ENCODE data around the gene POMC. TPM values are rescaled to one million over a fixed set of nuclear protein-coding genes. Genes with fewer than 3 reads are reported as not detected.

The POMC gene
- total and polyA plus RNA-seq, 2 of the 8 experiments (the other 6 are each of a cell fraction or from before 2014, with no cell fraction given): 1.7 to 4.7 TPM

DNA sequence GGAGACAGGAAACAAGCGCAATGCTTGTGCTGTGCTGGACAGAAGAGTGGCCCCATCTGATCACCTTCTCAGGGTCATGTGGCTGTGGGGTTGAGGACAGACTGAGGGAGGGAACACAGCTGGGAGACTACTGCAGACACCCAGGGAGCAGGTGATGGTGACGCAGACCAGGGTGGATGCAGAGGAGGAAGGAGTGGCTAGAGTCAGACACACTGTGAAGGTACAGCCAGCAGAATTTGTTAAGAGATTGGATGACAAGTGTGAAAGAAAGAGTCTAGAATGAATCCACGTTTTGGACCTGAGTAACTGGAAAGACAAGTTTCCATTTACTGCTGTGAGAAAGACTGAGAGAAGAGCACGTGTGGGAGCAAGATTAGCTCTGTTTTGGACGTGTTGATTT is 15.9 kb upstream of the POMC start:
- Histone ChIP-seq H2AFZ (ENCODE audit: low read length) (no peak overlapping the region), H2BK20ac (ENCODE audit: low read length) (no peak overlapping the region), H3K79me2 (ENCODE audit: control insufficient read depth in 1 of 2, insufficient read depth in 2 of 2, low read length in 2 of 2) (no peaks in the 10 kb centered on the region), H3K27me3 (replicated peaks in 1 of 4; ENCODE audit: control insufficient read depth in 3 of 4, extremely low read depth in 1 of 4, insufficient read depth in 3 of 4, low read length in 3 of 4) (no peaks in the 10 kb centered on the region), H4K20me1 (replicated peaks in 1 of 2; ENCODE audit: control insufficient read depth in 1 of 2, insufficient read depth in 2 of 2, low read length in 2 of 2) (no peaks in the 10 kb centered on the region), H3K79me1 (ENCODE audit: low read depth, low read length) (no peaks in the 10 kb centered on the region), H3K4me3 (ENCODE audit: extremely low read depth in 1 of 4, insufficient read depth in 2 of 4, low read depth in 3 of 4, low read length in 4 of 4) (no peak overlapping the region), H3K14ac (ENCODE audit: insufficient read length) (no peak overlapping the region), H3K23me2 (ENCODE audit: low read depth, low read length) (no peaks in the 10 kb centered on the region), H2BK15ac (ENCODE audit: low read length) (no peak overlapping the region), H2BK12ac (ENCODE audit: low read depth, low read length) (no peak overlapping the region), H3K23ac (ENCODE audit: insufficient read length) (no peak overlapping the region), H3K4me1 (replicated peaks in 1 of 4; ENCODE audit: control insufficient read depth in 3 of 4, insufficient read depth in 4 of 4, low read length in 3 of 4) (no peaks in the 10 kb centered on the region), H3K4ac (replicated peaks; ENCODE audit: insufficient read length, low read depth, low read length) (no peak overlapping the region), H2AK5ac (ENCODE audit: low read depth, low read length) (no peak overlapping the region), H3K56ac (replicated peaks; ENCODE audit: insufficient read length, low read depth, low read length) (no peak overlapping the region), H4K8ac (ENCODE audit: extremely low read depth, insufficient read depth, low read length) (no peak overlapping the region), H4K91ac (replicated peaks; ENCODE audit: insufficient read length, low read length) (no peak overlapping the region), H4K5ac (ENCODE audit: insufficient read length, low read depth, low read length) (no peak overlapping the region), H3K27ac (ENCODE audit: low read depth, low read length) (no peak overlapping the region), H3K9me3 (ENCODE audit: insufficient read depth in 2 of 2, low read depth in 1 of 2, low read length in 1 of 2) (no peaks in the 10 kb centered on the region), H2BK5ac (ENCODE audit: low read depth, low read length) (no peak overlapping the region), H2BK120ac (replicated peaks; ENCODE audit: low read depth, low read length) (no peak overlapping the region), H3K4me2 (ENCODE audit: insufficient read depth in 1 of 2, low read depth in 2 of 2, low read length in 2 of 2) (no peak overlapping the region), H3K18ac (ENCODE audit: extremely low read depth, low read length) (no peak overlapping the region), H3K36me3 (ENCODE audit: control insufficient read depth in 2 of 4, insufficient read depth in 4 of 4, low read length in 3 of 4) (no peaks in the 10 kb centered on the region), H3K9ac (replicated peaks in 1 of 4; ENCODE audit: extremely low read depth in 1 of 4, low read depth in 3 of 4, low read length in 3 of 4) (no peak overlapping the region)
- CTCF ChIA-PET (ENCODE audit: partially characterized antibody): interaction anchor here (1.1 to 2.9 kb wide), 3 partner anchors 12 to 25 kb away, joined by 3 to 14 read pairs (median 7); no protein-coding TSS in a partner anchor
- DNase-seq (ENCODE audit: low read depth in 1 of 2, low spot score in 2 of 2): no peak
- TF ChIP-seq BRCA1 (IDR thresholded peaks at IDR 0.05; ENCODE audit: low read depth, low read length): no peak
- no peak for TF ChIP-seq TBP (IDR thresholded peaks at IDR 0.05; ENCODE audit: low read depth, low read length)
- no peak for TF ChIP-seq SUZ12 (IDR thresholded peaks at IDR 0.05; ENCODE audit: low read length)
- TF ChIP-seq EZH2 (IDR thresholded peaks at IDR 0.05; ENCODE audit: low read depth, low read length, severe bottlenecking): no peak
- TF ChIP-seq MAFK (IDR thresholded peaks at IDR 0.05; ENCODE audit: low read depth, low read length): no peak
- TF ChIP-seq CBX5 (IDR thresholded peaks at IDR 0.05; ENCODE audit: low read depth, low read length): no peak
- TF ChIP-seq, protein P1, sequence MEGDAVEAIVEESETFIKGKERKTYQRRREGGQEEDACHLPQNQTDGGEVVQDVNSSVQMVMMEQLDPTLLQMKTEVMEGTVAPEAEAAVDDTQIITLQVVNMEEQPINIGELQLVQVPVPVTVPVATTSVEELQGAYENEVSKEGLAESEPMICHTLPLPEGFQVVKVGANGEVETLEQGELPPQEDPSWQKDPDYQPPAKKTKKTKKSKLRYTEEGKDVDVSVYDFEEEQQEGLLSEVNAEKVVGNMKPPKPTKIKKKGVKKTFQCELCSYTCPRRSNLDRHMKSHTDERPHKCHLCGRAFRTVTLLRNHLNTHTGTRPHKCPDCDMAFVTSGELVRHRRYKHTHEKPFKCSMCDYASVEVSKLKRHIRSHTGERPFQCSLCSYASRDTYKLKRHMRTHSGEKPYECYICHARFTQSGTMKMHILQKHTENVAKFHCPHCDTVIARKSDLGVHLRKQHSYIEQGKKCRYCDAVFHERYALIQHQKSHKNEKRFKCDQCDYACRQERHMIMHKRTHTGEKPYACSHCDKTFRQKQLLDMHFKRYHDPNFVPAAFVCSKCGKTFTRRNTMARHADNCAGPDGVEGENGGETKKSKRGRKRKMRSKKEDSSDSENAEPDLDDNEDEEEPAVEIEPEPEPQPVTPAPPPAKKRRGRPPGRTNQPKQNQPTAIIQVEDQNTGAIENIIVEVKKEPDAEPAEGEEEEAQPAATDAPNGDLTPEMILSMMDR (IDR thresholded peaks at IDR 0.05; ENCODE audit: control extremely low read depth in 1 of 3, insufficient read depth in 1 of 3, low read depth in 1 of 3, low read length in 3 of 3): no peak
- no peak for TF ChIP-seq SIN3A (conservative IDR thresholded peaks at IDR 0.05 in 1 of 2, IDR thresholded peaks at IDR 0.05 in 1 of 2; ENCODE audit: low read depth in 1 of 2, low read length in 2 of 2)
- no peak for TF ChIP-seq SIRT6 (IDR thresholded peaks at IDR 0.05; ENCODE audit: low read length)
- TF ChIP-seq RXRA (IDR thresholded peaks at IDR 0.05; ENCODE audit: insufficient read depth, low read depth, low read length): no peak
- TF ChIP-seq CEBPB (IDR thresholded peaks at IDR 0.05; ENCODE audit: low read depth, low read length): no peak
- TF ChIP-seq JUN (IDR thresholded peaks at IDR 0.05; ENCODE audit: low read depth, low read length): no peak
- no peak for TF ChIP-seq CREB1 (IDR thresholded peaks at IDR 0.05)
- WGBS, 2 experiments (ENCODE audit: extremely low coverage in 1 of 2, insufficient coverage in 1 of 2, insufficient read length in 1 of 2, insufficient replicate concordance in 2 of 2, low coverage in 1 of 2, low lambda C conversion rate in 2 of 2, missing lambda C conversion rate in 1 of 2): 85% methylated on average over 5 of the region's 5 CpGs; no CpG with 5 or more reads in 1 of the 2 experiments
- POLR2A ChIA-PET (ENCODE audit: partially characterized antibody): no interaction called here
- FAIRE-seq: no peak
